Measurements from ENCODE around the gene PCNT. TPM values are rescaled to one million over a fixed set of nuclear protein-coding genes. Genes with fewer than 3 reads are reported as not detected.

Gene PCNT
- total RNA-seq, 2 donors from 2014 or later = 17.6 to 28.8 TPM

GRCh38 chr21:46325073-46325912, 1.3 kb downstream of the PCNT start:
- intact Hi-C loops (cut with DNase I, micrococcal nuclease) = no loop called here
- peak; percentile 44 for ATAC-seq
- DNase-seq = peak; percentile 67 to 71

- DNase-seq (no peak), ATAC-seq (no peak)
- intact Hi-C loops (cut with DNase I, micrococcal nuclease) = no loop called here
Observed at GRCh38 chr21:46326110-46326703, 2.3 kb downstream of the PCNT start.

- intact Hi-C loops (cut with DNase I, micrococcal nuclease) = no loop called here
- DNase-seq (no peak), ATAC-seq (no peak)
Observed at GRCh38 chr21:46327711-46328110, 3.8 kb downstream of the PCNT start.

- no peak for DNase-seq
- intact Hi-C loops (cut with DNase I, micrococcal nuclease) = no loop called here
- ATAC-seq = no peak
Observed at GRCh38 chr21:46328151-46328550, 4.2 kb downstream of the PCNT start.

GRCh38 chr21:46329796-46330195, 5.8 kb downstream of the PCNT start:
- ATAC-seq (no peak), DNase-seq (no peak)
- intact Hi-C loops (cut with DNase I, micrococcal nuclease) = no loop called here

- ATAC-seq (no peak), DNase-seq (no peak)
- intact Hi-C loops (cut with DNase I, micrococcal nuclease) = no loop called here
Observed at GRCh38 chr21:46334351-46335140, 10.6 kb downstream of the PCNT start.

- no peak for ATAC-seq
- no peak for DNase-seq
- intact Hi-C loops (cut with DNase I, micrococcal nuclease) = no loop called here
Observed at GRCh38 chr21:46336603-46337002, 12.6 kb downstream of the PCNT start.

- intact Hi-C loops (cut with DNase I, micrococcal nuclease) = no loop called here
- ATAC-seq (no peak), DNase-seq (no peak)
Observed at GRCh38 chr21:46340998-46341397, 17.0 kb downstream of the PCNT start.

GRCh38 chr21:46344219-46344915, 20.4 kb downstream of the PCNT start:
- no peak for ATAC-seq
- DNase-seq = no peak
- intact Hi-C loops (cut with DNase I, micrococcal nuclease) = no loop called here

GRCh38 chr21:46345861-46346260, 21.9 kb downstream of the PCNT start:
- ATAC-seq (no peak), DNase-seq (no peak)
- intact Hi-C loops (cut with DNase I, micrococcal nuclease) = no loop called here

- ATAC-seq = no peak
- DNase-seq = no peak
- intact Hi-C loops (cut with DNase I, micrococcal nuclease) = no loop called here
Observed at GRCh38 chr21:46346296-46347202, 22.6 kb downstream of the PCNT start.

- intact Hi-C loops (cut with DNase I, micrococcal nuclease) = no loop called here
- ATAC-seq (no peak), DNase-seq (no peak)
Observed at GRCh38 chr21:46347203-46347550, 23.2 kb downstream of the PCNT start.

- ATAC-seq (no peak), DNase-seq (no peak)
- intact Hi-C loops (cut with DNase I, micrococcal nuclease) = no loop called here
Observed at GRCh38 chr21:46347791-46348381, 23.9 kb downstream of the PCNT start.

- DNase-seq (no peak), ATAC-seq (no peak)
- intact Hi-C loops (cut with DNase I, micrococcal nuclease) = no loop called here
Observed at GRCh38 chr21:46349134-46349760, 25.3 kb downstream of the PCNT start.

GRCh38 chr21:46350571-46350970, 26.6 kb downstream of the PCNT start:
- no peak for ATAC-seq
- DNase-seq = no peak
- intact Hi-C loops (cut with DNase I, micrococcal nuclease) = no loop called here

GRCh38 chr21:46350981-46351380, 27.0 kb downstream of the PCNT start:
- intact Hi-C loops (cut with DNase I, micrococcal nuclease) = no loop called here
- no peak for ATAC-seq

GRCh38 chr21:46351476-46352163, 27.7 kb downstream of the PCNT start:
- intact Hi-C loops (cut with DNase I, micrococcal nuclease) = no loop called here
- ATAC-seq (no peak), DNase-seq (no peak)

More at GRCh38 chr21:46350981-46351380, 27.0 kb downstream of the PCNT start:
- no peak for DNase-seq

Measured in left colon (tissue), 2 donors.